Epithelial cell of proximal tubule (primary cell): ENCODE results near the gene EID3. TPM values are rescaled to one million over a fixed set of nuclear protein-coding genes. Genes with fewer than 3 reads are reported as not detected.

Experiments used
- DNase-seq: peaks from one replicate; pipeline ENCODE4 v3.0.0-alpha.2; 2011; ENCODE audit warnings: low read depth
- H3K4me3 ChIP-seq: 2 replicates; pipeline ENCODE4 v1.5.1; 2011; ENCODE audit warnings: low read depth, mild to moderate bottlenecking, low read length
- total RNA-seq: library from RNA; depleted of rRNA; stranded (reverse); fragments of >200 nt; gene quantifications from 2 replicates; pipeline ENCODE4 v1.2.3, GENCODE V29; 2015
- TF ChIP-seq, protein P1 (sequence below): conservative IDR thresholded peaks from 2 replicates; pipeline ENCODE4 v1.5.1; 2012; ENCODE audit warnings: low read depth, mild to moderate bottlenecking, low read length

Gene EID3
- total RNA-seq, 1 donor from 2014 or later: 1.3 TPM

DNA sequence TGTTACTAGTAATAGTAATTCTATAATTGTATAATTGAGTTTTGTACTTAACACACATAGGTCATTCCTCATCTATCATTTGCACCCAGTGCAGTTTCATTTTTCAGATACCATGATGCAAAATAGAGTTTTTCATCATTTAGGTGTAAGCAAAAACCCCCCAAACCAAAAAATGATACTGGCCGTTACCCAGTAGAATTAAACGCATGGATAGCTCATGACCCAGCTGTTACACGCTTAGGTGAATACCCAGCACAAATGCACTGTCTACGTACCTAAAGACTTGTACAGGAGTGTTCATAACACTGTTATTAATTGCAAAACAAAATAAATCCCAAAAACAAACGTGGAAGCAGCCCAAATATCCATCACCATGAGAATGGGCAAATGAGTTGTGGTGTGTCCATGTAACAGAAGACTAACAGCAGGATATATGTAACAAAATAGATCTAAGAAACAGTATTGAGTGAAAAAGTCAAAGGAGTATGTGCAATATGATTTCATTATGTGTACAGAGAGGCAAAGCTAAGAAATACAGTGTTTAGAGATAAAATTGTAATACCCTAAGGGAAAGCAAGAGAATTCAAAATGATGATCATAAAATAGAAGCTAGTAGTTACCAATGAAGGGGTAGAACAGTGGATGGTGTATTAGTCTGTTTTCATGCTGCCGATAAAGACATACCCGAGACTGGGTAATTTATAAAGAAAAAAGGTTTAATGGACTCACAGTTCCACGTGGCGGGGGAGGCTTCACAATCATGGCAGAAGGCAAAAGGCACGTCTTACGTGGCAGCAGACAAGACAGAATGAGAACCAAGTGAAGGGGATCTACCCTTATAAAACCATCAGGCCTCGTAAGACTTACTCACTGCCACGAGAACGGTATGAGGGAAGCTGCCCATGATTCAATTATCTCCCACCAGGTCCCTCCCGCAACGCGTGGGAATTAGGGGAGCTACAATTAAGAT, 49.8 kb downstream of the EID3 start:
- TF ChIP-seq, protein P1, sequence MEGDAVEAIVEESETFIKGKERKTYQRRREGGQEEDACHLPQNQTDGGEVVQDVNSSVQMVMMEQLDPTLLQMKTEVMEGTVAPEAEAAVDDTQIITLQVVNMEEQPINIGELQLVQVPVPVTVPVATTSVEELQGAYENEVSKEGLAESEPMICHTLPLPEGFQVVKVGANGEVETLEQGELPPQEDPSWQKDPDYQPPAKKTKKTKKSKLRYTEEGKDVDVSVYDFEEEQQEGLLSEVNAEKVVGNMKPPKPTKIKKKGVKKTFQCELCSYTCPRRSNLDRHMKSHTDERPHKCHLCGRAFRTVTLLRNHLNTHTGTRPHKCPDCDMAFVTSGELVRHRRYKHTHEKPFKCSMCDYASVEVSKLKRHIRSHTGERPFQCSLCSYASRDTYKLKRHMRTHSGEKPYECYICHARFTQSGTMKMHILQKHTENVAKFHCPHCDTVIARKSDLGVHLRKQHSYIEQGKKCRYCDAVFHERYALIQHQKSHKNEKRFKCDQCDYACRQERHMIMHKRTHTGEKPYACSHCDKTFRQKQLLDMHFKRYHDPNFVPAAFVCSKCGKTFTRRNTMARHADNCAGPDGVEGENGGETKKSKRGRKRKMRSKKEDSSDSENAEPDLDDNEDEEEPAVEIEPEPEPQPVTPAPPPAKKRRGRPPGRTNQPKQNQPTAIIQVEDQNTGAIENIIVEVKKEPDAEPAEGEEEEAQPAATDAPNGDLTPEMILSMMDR: no peak
- no peak overlapping the region for H3K4me3 ChIP-seq
- DNase-seq: no peak

DNA sequence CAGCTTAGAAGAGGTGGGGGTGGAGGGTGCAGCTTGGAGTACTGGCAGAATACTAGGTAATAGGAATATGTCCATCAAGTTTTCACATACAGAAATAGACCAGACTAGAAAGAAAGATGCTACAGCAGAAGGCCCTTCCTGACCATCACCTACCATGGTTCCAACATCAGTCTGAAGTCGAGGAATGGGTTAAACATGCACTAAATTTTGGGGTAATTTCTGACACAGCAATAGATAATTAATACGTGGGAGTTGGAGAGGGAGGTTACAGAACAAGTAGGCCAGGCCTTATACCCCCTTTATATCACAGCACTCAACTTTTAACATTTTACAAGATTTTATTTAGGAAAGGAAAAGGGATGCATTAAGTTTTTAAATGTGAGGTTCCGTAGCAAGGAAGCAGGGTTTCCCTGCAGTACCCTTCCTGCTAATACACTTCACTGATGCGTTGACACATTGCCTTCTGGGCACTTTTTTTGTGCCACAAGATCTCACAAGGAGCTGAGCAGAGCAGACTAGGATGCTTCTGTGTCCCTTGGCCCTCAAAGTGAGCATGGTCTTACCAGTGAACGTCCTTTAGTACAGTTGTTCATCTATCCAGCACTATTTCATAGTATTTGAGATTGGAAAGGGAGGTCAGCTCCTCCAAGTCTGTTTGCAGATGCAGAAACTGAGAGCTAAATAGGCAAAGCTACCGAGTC, 50.8 kb downstream of the EID3 start:
- no peak for DNase-seq
- H3K4me3 ChIP-seq: no peak overlapping the region

More for the DNA sequence above, 50.8 kb downstream of the EID3 start:
- TF ChIP-seq, protein P1: no peak

Other genes starting within 250 kb of the EID3 start
- 3.5 and 6.1 TPM in 2 replicates for gene HCFC2, start 239.2 kb upstream of the EID3 start, total RNA-seq
- gene NFYB, start 165.5 kb upstream of the EID3 start, total RNA-seq: 16.1 and 19.3 TPM in 2 replicates
- gene TXNRD1, start 88.0 kb upstream of the EID3 start, total RNA-seq: 268 and 307 TPM in 2 replicates
- gene CHST11, start 153.2 kb downstream of the EID3 start, total RNA-seq: 33.8 and 44.3 TPM in 2 replicates